HepG2 (cell line): ENCODE data around the gene EIF4H. TPM values are rescaled to one million over a fixed set of nuclear protein-coding genes. Genes with fewer than 3 reads are reported as not detected.

ENCODE experiments used
- ATAC-seq: fragments of 200-7000 bp; cut with Tn5 transposase; 3 replicates; pipeline ENCODE4 v1.9.1; 2020; ENCODE audit warnings: mild to moderate bottlenecking, moderate library complexity
- BruUV-seq: library from RNA; stranded (reverse); fragments of 400-500 nt; replicated peaks from 2 replicates; lab custom pipeline; 2021; lab: Mats Ljungman, UMichigan
- CTCF ChIA-PET: fragments of 300-600 bp; formaldehyde crosslinking; extraction: SDS; loops from one replicate; lab custom pipeline; 2021; ENCODE audit warnings: low total read pairs, inconsistent platforms, low intra/inter-chr PET ratio; lab: Yijun Ruan, JAX
- POLR2A ChIA-PET: fragments of 350-600 bp; sonication (Branson Sonifier 250); formaldehyde crosslinking; loops from one replicate; lab custom pipeline; 2020; ENCODE audit warnings: antibody characterized with exemption, inconsistent platforms; lab: Yijun Ruan, JAX
- DNase-seq: peaks from one replicate; pipeline ENCODE4 v3.0.0-alpha.2; 2015; ENCODE audit warnings: low spot score
- FAIRE-seq: peaks from 3 replicates; lab custom pipeline; 2011; peaks lifted over from hg19 to GRCh38; lab: Jason Lieb, UNC
- H2AFZ ChIP-seq: one replicate; pipeline ENCODE4 v1.6.1; 2011; ENCODE audit warnings: low read length, inconsistent platforms
- H3K27ac ChIP-seq: fragments of 300-600 bp; 3 replicates; pipeline ENCODE4 v1.8.0; 2011; ENCODE audit warnings: mixed run types, mild to moderate bottlenecking, mixed read lengths, low read length, inconsistent platforms; ENCODE audit not compliant: insufficient read depth; ENCODE audit errors: extremely low read length
- H3K27me3 ChIP-seq, 2 experiments: fragments of 200-600 bp in 1 of 2; 2 replicates in 1 of 2; 3 replicates in 1 of 2; pipeline versions ENCODE4 v1.6.0 to v1.8.0; 2011; ENCODE audit warnings: low read length in 2 of 2, mild to moderate bottlenecking in 2 of 2, moderate library complexity in 2 of 2, inconsistent platforms in 1 of 2; ENCODE audit not compliant: insufficient read depth in 2 of 2, control insufficient read depth in 1 of 2
- H3K36me3 ChIP-seq, 2 experiments: fragments of 200-600 bp in 1 of 2; replicated peaks in 1 of 2; 2 replicates in 1 of 2; 3 replicates in 1 of 2; pipeline versions ENCODE4 v1.5.1 to v1.8.0; 2011; ENCODE audit warnings: low read length in 2 of 2, inconsistent platforms in 1 of 2; ENCODE audit not compliant: insufficient read depth in 2 of 2, control insufficient read depth in 1 of 2
- H3K4me1 ChIP-seq: 2 replicates; pipeline ENCODE4 v1.5.1; 2012; ENCODE audit warnings: low read length, inconsistent platforms; ENCODE audit not compliant: insufficient read depth
- H3K4me2 ChIP-seq: 2 replicates; pipeline ENCODE4 v1.6.0; 2011; ENCODE audit warnings: low read depth, low read length, inconsistent platforms
- H3K4me3 ChIP-seq, 3 experiments: fragments of 200-600 bp in 1 of 3; sonication (generic), shearing (Covaris generic) in 1 of 3; replicated peaks in 1 of 3; 2 replicates each; pipeline ENCODE4 v1.5.1; 2011 to 2016; ENCODE audit warnings: low read length in 3 of 3, inconsistent platforms in 2 of 3, low read depth in 2 of 3, mild to moderate bottlenecking in 2 of 3, control low read depth in 1 of 3, mixed read lengths in 1 of 3; ENCODE audit not compliant: insufficient read depth in 1 of 3
- H3K79me2 ChIP-seq: one replicate; pipeline ENCODE4 v1.6.1; 2011; ENCODE audit warnings: low read length, inconsistent platforms; ENCODE audit not compliant: insufficient read depth
- H3K9ac ChIP-seq: 2 replicates; pipeline ENCODE4 v1.6.0; 2011; ENCODE audit warnings: mild to moderate bottlenecking, low read depth, low read length, inconsistent platforms; ENCODE audit not compliant: insufficient read depth
- H3K9me3 ChIP-seq: 2 replicates; pipeline ENCODE4 v1.5.1; 2012; ENCODE audit warnings: mild to moderate bottlenecking, low read length
- H4K20me1 ChIP-seq: 2 replicates; pipeline ENCODE4 v1.6.0; 2011; ENCODE audit warnings: inconsistent platforms, mild to moderate bottlenecking, low read length, moderate library complexity; ENCODE audit not compliant: insufficient read depth
- AFF4 ChIP-seq: sonication (generic); formaldehyde crosslinking; IDR thresholded peaks from 2 replicates; pipeline ENCODE4 v1.4.0; 2020; ENCODE audit warnings: missing genetic modification reagents
- AGO2 ChIP-seq: fragments of 200-400 bp; formaldehyde crosslinking; optimal IDR thresholded peaks from 2 replicates; pipeline ENCODE3; 2017; ENCODE audit warnings: mild to moderate bottlenecking, low read depth, low read length, moderate library complexity
- BRD4 ChIP-seq: sonication (generic); formaldehyde crosslinking; IDR thresholded peaks from 2 replicates; pipeline ENCODE4 v1.4.0; 2020; ENCODE audit warnings: missing genetic modification reagents
- DNMT1 ChIP-seq: sonication (generic); formaldehyde crosslinking; IDR thresholded peaks from 2 replicates; pipeline ENCODE4 v1.5.1; 2020; ENCODE audit warnings: mild to moderate bottlenecking, missing genetic modification reagents
- EHMT2 ChIP-seq: fragments of 200-600 bp; sonication (generic); IDR thresholded peaks from 2 replicates; pipeline ENCODE4 v1.7.0; 2017; ENCODE audit warnings: antibody characterized with exemption, low read depth, low read length, borderline replicate concordance
- FOXC1 ChIP-seq: sonication (generic); formaldehyde crosslinking; IDR thresholded peaks from 2 replicates; pipeline ENCODE4 v1.8.0; 2022; ENCODE audit warnings: mild to moderate bottlenecking, missing genetic modification reagents, borderline replicate concordance
- GLI4 ChIP-seq: sonication (generic); formaldehyde crosslinking; IDR thresholded peaks from 2 replicates; pipeline ENCODE4 v1.5.1; 2020; ENCODE audit warnings: missing genetic modification reagents, mild to moderate bottlenecking, moderate library complexity, borderline replicate concordance
- HCFC1 ChIP-seq: fragments of 150-350 bp; IDR thresholded peaks from 2 replicates; pipeline ENCODE4 v1.6.1; 2014; ENCODE audit warnings: low read depth, low read length
- HOXA3 ChIP-seq: sonication (generic); formaldehyde crosslinking; IDR thresholded peaks from 2 replicates; pipeline ENCODE4 v1.5.0; 2020; ENCODE audit warnings: missing genetic modification reagents
- IKZF1 ChIP-seq: fragments of 450-650 bp; IDR thresholded peaks from 2 replicates; pipeline ENCODE4 v1.7.1; 2016
- MXD1 ChIP-seq: sonication (generic); formaldehyde crosslinking; IDR thresholded peaks from 2 replicates; pipeline ENCODE4 v1.4.0; 2020; ENCODE audit warnings: mild to moderate bottlenecking, missing genetic modification reagents
- SALL2 ChIP-seq: sonication (generic); formaldehyde crosslinking; IDR thresholded peaks from 2 replicates; pipeline ENCODE4 v1.8.1; 2023; ENCODE audit warnings: mild to moderate bottlenecking, missing genetic modification reagents, inconsistent platforms
- TBP ChIP-seq: sonication (generic); formaldehyde crosslinking; IDR thresholded peaks from 2 replicates; pipeline ENCODE4 v1.5.0; 2020; ENCODE audit warnings: missing genetic modification reagents
- ZFYVE20 ChIP-seq: sonication (generic); formaldehyde crosslinking; IDR thresholded peaks from 2 replicates; pipeline ENCODE4 v1.8.0; 2023; ENCODE audit warnings: low read depth, mild to moderate bottlenecking, moderate library complexity, missing genetic modification reagents, borderline replicate concordance
- ZNF607 ChIP-seq: sonication (generic); formaldehyde crosslinking; IDR thresholded peaks from 2 replicates; pipeline ENCODE4 v1.5.1; 2020; ENCODE audit warnings: missing genetic modification reagents, mild to moderate bottlenecking, borderline replicate concordance
- ZXDC ChIP-seq: sonication (generic); formaldehyde crosslinking; IDR thresholded peaks from 2 replicates; pipeline ENCODE4 v1.5.0; 2020; ENCODE audit warnings: mild to moderate bottlenecking, missing genetic modification reagents
- WGBS: methylation state at CpG from one replicate; pipeline ENCODE4 v1.1.6; 2017; ENCODE audit warnings: low lambda C conversion rate; 5-methylcytosine and 5-hydroxymethylcytosine counted together
- in situ Hi-C: cut with HindIII; loops from 2 replicates; pipeline ENCODE4 v1.10.0; 2017; ENCODE audit warnings: low pct_unique_long_range_greater_than_20kb; ENCODE audit not compliant: extremely low pct_ligation_motif_present
- intact Hi-C: fragments of 100-400 bp; cut with micrococcal nuclease; formaldehyde crosslinking; loops from one replicate; pipeline ENCODE4 v1.10.0; 2022; ENCODE audit not compliant: unreplicated experiment
- polyA plus RNA-seq, 8 experiments: library from polyadenylated mRNA; depleted of rRNA in 3 of 8; stranded (reverse) in 7 of 8; unstranded in 1 of 8; fragments of >200 nt; fragmentation: Illumina TruSeq in 4 of 8; extraction: Trizol in 4 of 8; gene quantifications; 2 replicates each; pipeline versions ENCODE4 v1.2.1 to v1.2.3, GENCODE V29; 2011 to 2016; ENCODE audit warnings: low read depth in 4 of 8, missing spikeins in 1 of 8, mixed read lengths in 1 of 8; ENCODE audit not compliant: insufficient read depth in 1 of 8
- total RNA-seq, 5 experiments: library from RNA; depleted of rRNA; stranded (reverse); fragments of >200 nt; fragmentation: Illumina TruSeq; extraction: Trizol; gene quantifications; 2 replicates each; pipeline ENCODE4 v1.2.3, GENCODE V29; 2016; ENCODE audit warnings: low read depth in 1 of 5

The EIF4H gene
- total and polyA plus RNA-seq, 2 of the 13 experiments (the other 11 are each of a cell fraction or from before 2014, with no cell fraction given): 232 to 321 TPM

GRCh38 chr7:74191231-74191630 lies 17.1 kb downstream of the EIF4H start:
- Histone ChIP-seq H4K20me1 (peaks cover 30% of the 10 kb centered on the region), H3K9me3 (no peaks in the 10 kb centered on the region), H3K27ac (no peak overlapping the region), H3K79me2 (peaks cover 35% of the 10 kb centered on the region), H3K27me3 (no peaks in the 10 kb centered on the region), H3K36me3 (peaks cover 41 to 83% of the 10 kb centered on the region in 2 experiments), H3K4me2 (no peak overlapping the region), H3K4me3 (no peak overlapping the region), H3K9ac (no peak overlapping the region), H2AFZ (no peak overlapping the region), H3K4me1 (no peaks in the 10 kb centered on the region)
- over 99% methylated on average over 9 of the region's 9 CpGs for WGBS
- CTCF ChIA-PET: no interaction called here
- in situ Hi-C loops: no loop called here
- DNase-seq (no peak), FAIRE-seq (no peak), ATAC-seq (no peak)
- TSS peak; percentile 24 for BruUV-seq
- intact Hi-C loops: no loop called here
- POLR2A ChIA-PET: no interaction called here
- TF ChIP-seq GLI4 (CRISPR knock-in tag): no peak
- TF ChIP-seq HOXA3 (CRISPR knock-in tag): no peak
- no peak for TF ChIP-seq MXD1 (CRISPR knock-in tag)
- TF ChIP-seq BRD4 (CRISPR knock-in tag): no peak
- TF ChIP-seq ZFYVE20 (CRISPR knock-in tag): no peak
- TF ChIP-seq ZNF607 (CRISPR knock-in tag): no peak
- no peak for TF ChIP-seq FOXC1 (CRISPR knock-in tag)
- no peak for TF ChIP-seq SALL2 (CRISPR knock-in tag)
- TF ChIP-seq AFF4: no peak
- no peak for TF ChIP-seq IKZF1
- no peak for TF ChIP-seq AGO2
- no peak for TF ChIP-seq HCFC1
- TF ChIP-seq ZXDC: no peak
- TF ChIP-seq TBP (CRISPR knock-in tag): no peak
- no peak for TF ChIP-seq EHMT2
- no peak for TF ChIP-seq DNMT1
